ENCODE results near the gene DEPDC1B.

DNA sequence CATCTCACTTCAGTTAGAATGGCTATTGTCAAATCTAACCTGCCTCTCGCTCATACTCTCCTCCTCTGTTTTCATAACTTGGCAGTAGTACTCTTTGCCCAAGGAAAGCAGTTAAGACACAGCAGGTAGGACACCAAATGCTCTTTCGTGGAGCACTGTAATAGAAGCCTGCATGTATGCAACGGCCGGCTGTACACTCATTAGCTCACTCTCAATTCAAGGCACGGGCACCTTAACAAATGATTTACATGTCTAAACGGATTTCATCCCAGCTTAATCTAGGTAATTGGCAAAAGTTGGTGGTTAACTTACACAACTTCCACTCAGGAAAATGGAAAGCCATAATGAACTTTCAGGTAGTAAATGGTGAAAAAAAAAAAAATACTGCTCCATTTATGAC, 14.9 kb downstream of the DEPDC1B start:
- TF ChIP-seq ZFP3 (CRISPR knock-in tag; IDR thresholded peaks at IDR 0.05), result no peak
- TF ChIP-seq ZNF8 (CRISPR knock-in tag; IDR thresholded peaks at IDR 0.05), result no peak
- no peak for TF ChIP-seq ARNTL (CRISPR knock-in tag; IDR thresholded peaks at IDR 0.05; ENCODE audit: borderline replicate concordance, low read depth)
- no peak for TF ChIP-seq GLIS3 (CRISPR knock-in tag; IDR thresholded peaks at IDR 0.05)
- TF ChIP-seq ZC3H10 (CRISPR knock-in tag; IDR thresholded peaks at IDR 0.05), result no peak

All from SK-N-SH treated with all-trans-retinoic acid at 6 μM for 48 hours (cell line).